ENCODE data around the gene GALNT2. TPM values are rescaled to one million over a fixed set of nuclear protein-coding genes. Genes with fewer than 3 reads are reported as not detected.

GALNT2 gene
- total RNA-seq, 1 experiment from 2014 or later: 152 TPM

DNA sequence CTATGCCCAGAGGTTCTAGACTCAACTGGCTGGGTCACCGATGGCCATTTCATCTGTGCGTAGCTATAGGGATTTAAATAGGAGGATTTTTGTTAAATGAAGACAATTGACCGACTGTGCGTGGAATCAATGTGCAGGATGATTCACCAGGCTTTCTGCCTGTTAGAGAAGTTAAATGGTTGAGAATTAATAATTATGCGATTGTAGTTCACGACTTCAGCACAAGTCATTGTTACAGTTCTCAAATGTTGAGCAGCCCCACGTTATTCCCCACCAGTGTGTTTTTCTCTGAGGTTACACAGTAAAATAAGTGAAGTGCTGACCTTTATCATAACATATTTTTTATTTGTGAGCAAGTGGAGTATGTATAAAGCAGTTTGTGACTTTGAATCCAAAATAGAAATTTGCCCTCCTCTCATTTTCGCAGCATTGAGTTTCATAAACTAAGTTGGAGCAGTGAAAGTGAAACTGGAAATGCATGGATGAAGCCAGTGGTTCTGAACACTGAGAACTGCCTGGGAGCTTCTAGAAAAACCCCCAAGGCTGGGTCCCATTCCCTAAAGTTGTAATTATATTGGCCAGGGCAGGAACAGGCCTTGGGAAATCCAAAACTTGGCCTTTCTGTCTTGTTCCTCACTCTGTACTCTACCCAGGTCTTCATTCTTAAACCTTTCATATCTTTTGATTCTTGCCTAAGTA lies 102.6 kb downstream of the GALNT2 start:
- CTCF ChIA-PET: no interaction called here
- DNase-seq (ENCODE audit: low read depth, low spot score) (no peak), ATAC-seq (no peak)
- Histone ChIP-seq H3K27me3 (ENCODE audit: control insufficient read depth, insufficient read depth, low read length) (no peaks in the 10 kb centered on the region), H3K27ac (ENCODE audit: low read length) (no peak overlapping the region; the same call in 1 of the 2 replicates), H3K9me3 (ENCODE audit: control insufficient read depth, insufficient read depth, low read depth, low read length) (no peaks in the 10 kb centered on the region), H3K36me3 (ENCODE audit: control insufficient read depth, insufficient read depth, low read length) (no peaks in the 10 kb centered on the region), H3K4me3 (ENCODE audit: low read depth in 2 of 2, low read length in 2 of 2) (no peak overlapping the region), H3K4me1 (ENCODE audit: control insufficient read depth, insufficient read depth, low read length) (no peaks in the 10 kb centered on the region)
- in situ Hi-C loops (cut with HindIII; ENCODE audit: low pct_unique_long_range_greater_than_20kb, low sequenced_read_pairs) (no loop called here), intact Hi-C loops (cut with micrococcal nuclease; ENCODE audit: unreplicated experiment) (loop anchor here (10.0 kb wide), 1 partner anchor 505 kb away; no protein-coding TSS in a partner anchor)
- TF ChIP-seq, protein P1, sequence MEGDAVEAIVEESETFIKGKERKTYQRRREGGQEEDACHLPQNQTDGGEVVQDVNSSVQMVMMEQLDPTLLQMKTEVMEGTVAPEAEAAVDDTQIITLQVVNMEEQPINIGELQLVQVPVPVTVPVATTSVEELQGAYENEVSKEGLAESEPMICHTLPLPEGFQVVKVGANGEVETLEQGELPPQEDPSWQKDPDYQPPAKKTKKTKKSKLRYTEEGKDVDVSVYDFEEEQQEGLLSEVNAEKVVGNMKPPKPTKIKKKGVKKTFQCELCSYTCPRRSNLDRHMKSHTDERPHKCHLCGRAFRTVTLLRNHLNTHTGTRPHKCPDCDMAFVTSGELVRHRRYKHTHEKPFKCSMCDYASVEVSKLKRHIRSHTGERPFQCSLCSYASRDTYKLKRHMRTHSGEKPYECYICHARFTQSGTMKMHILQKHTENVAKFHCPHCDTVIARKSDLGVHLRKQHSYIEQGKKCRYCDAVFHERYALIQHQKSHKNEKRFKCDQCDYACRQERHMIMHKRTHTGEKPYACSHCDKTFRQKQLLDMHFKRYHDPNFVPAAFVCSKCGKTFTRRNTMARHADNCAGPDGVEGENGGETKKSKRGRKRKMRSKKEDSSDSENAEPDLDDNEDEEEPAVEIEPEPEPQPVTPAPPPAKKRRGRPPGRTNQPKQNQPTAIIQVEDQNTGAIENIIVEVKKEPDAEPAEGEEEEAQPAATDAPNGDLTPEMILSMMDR (IDR thresholded peaks at IDR 0.05): no peak
- BruUV-seq (replicated peaks): no TSS peak
- POLR2A ChIA-PET: no interaction called here

DNA sequence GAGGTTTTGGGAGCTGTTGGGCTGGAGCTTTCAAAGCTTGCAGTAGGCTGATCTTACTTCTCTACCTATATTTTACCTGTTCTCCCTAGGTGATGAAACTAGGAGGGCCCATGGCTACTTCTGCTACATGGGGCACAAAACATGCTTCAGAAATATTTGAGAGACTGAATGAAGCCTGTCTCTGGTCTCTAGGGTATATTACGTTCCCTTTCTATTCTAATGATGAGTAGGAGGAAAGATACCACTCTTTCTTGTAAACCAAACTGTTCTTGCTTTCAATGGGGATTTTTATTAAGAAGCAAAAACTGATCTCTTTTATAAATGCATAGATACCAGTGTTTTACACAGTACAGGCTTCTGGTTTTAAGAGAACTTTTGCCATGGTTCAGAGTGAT lies 103.1 kb downstream of the GALNT2 start:
- DNase-seq (ENCODE audit: low read depth, low spot score) (no peak), ATAC-seq (no peak)
- Histone ChIP-seq H3K27me3 (ENCODE audit: control insufficient read depth, insufficient read depth, low read length) (no peaks in the 10 kb centered on the region), H3K9me3 (ENCODE audit: control insufficient read depth, insufficient read depth, low read depth, low read length) (no peaks in the 10 kb centered on the region), H3K4me1 (ENCODE audit: control insufficient read depth, insufficient read depth, low read length) (no peaks in the 10 kb centered on the region), H3K27ac (ENCODE audit: low read length) (no peak overlapping the region; the same call in 1 of the 2 replicates), H3K4me3 (ENCODE audit: low read depth in 2 of 2, low read length in 2 of 2) (no peak overlapping the region), H3K36me3 (ENCODE audit: control insufficient read depth, insufficient read depth, low read length) (no peaks in the 10 kb centered on the region)
- CTCF ChIA-PET: no interaction called here
- POLR2A ChIA-PET: no interaction called here
- TF ChIP-seq, protein P2, sequence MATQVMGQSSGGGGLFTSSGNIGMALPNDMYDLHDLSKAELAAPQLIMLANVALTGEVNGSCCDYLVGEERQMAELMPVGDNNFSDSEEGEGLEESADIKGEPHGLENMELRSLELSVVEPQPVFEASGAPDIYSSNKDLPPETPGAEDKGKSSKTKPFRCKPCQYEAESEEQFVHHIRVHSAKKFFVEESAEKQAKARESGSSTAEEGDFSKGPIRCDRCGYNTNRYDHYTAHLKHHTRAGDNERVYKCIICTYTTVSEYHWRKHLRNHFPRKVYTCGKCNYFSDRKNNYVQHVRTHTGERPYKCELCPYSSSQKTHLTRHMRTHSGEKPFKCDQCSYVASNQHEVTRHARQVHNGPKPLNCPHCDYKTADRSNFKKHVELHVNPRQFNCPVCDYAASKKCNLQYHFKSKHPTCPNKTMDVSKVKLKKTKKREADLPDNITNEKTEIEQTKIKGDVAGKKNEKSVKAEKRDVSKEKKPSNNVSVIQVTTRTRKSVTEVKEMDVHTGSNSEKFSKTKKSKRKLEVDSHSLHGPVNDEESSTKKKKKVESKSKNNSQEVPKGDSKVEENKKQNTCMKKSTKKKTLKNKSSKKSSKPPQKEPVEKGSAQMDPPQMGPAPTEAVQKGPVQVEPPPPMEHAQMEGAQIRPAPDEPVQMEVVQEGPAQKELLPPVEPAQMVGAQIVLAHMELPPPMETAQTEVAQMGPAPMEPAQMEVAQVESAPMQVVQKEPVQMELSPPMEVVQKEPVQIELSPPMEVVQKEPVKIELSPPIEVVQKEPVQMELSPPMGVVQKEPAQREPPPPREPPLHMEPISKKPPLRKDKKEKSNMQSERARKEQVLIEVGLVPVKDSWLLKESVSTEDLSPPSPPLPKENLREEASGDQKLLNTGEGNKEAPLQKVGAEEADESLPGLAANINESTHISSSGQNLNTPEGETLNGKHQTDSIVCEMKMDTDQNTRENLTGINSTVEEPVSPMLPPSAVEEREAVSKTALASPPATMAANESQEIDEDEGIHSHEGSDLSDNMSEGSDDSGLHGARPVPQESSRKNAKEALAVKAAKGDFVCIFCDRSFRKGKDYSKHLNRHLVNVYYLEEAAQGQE (IDR thresholded peaks at IDR 0.05; ENCODE audit: insufficient read depth in 1 of 2, low read depth in 2 of 2, low read length in 1 of 2): no peak
- TF ChIP-seq POLR2AphosphoS5 (IDR thresholded peaks at IDR 0.05; ENCODE audit: low read depth, low read length): no peak
- intact Hi-C loops (cut with micrococcal nuclease; ENCODE audit: unreplicated experiment) (no loop called here), in situ Hi-C loops (cut with HindIII; ENCODE audit: low pct_unique_long_range_greater_than_20kb, low sequenced_read_pairs) (no loop called here)
- no TSS peak for BruUV-seq (replicated peaks)

DNA sequence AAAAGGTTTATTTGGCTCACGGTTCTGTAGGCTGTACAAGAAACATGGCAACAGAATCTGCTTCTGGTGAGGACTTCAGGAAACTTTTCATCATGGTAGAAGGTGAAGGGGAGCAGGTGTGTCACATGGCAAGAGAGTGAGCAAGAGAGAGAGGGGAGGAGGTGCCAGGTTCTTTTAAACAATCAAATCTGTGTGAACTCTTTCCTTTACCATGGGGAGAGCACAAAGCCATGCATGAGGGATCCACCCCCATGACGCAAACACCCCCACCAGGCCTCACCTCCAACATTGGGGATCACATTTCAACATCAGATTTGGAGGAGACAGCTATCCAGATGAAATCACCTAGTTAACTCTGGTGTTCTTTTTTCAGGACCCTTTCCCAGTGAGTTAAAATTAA lies 103.6 kb downstream of the GALNT2 start:
- ChIA-PET POLR2A (no interaction called here), CTCF (no interaction called here)
- Histone ChIP-seq H3K36me3 (ENCODE audit: control insufficient read depth, insufficient read depth, low read length) (no peaks in the 10 kb centered on the region), H3K27me3 (ENCODE audit: control insufficient read depth, insufficient read depth, low read length) (no peaks in the 10 kb centered on the region), H3K27ac (ENCODE audit: low read length) (no peak overlapping the region), H3K4me1 (ENCODE audit: control insufficient read depth, insufficient read depth, low read length) (no peaks in the 10 kb centered on the region), H3K9me3 (ENCODE audit: control insufficient read depth, insufficient read depth, low read depth, low read length) (no peaks in the 10 kb centered on the region), H3K4me3 (ENCODE audit: low read depth in 2 of 2, low read length in 2 of 2) (no peak overlapping the region)
- no peak for DNase-seq (ENCODE audit: low read depth, low spot score)
- TF ChIP-seq TCF7L2 (IDR thresholded peaks at IDR 0.05; ENCODE audit: low read depth, low read length) (no peak), SIN3A (IDR thresholded peaks at IDR 0.05; ENCODE audit: borderline replicate concordance, insufficient read depth, low read depth, low read length) (no peak), POLR2AphosphoS5 (IDR thresholded peaks at IDR 0.05; ENCODE audit: low read depth, low read length) (no peak)
- TF ChIP-seq, protein P2 (IDR thresholded peaks at IDR 0.05; ENCODE audit: insufficient read depth in 1 of 2, low read depth in 2 of 2, low read length in 1 of 2): no peak
- TF ChIP-seq, protein P1 (IDR thresholded peaks at IDR 0.05): no peak
- BruUV-seq (replicated peaks): no TSS peak
- in situ Hi-C loops (cut with HindIII; ENCODE audit: low pct_unique_long_range_greater_than_20kb, low sequenced_read_pairs) (no loop called here), intact Hi-C loops (cut with micrococcal nuclease; ENCODE audit: unreplicated experiment) (no loop called here)
- no peak for ATAC-seq
